HG03442 (cell line): Measurements from ENCODE around the gene NOTUM.

Experiments used
- ATAC-seq: cut with Tn5 transposase; IDR thresholded peaks from one replicate; pipeline ENCODE4 v1.9.1; 2021; ENCODE audit warnings: mild to moderate bottlenecking, moderate library complexity; ENCODE audit not compliant: unreplicated experiment

NOTUM gene

DNA sequence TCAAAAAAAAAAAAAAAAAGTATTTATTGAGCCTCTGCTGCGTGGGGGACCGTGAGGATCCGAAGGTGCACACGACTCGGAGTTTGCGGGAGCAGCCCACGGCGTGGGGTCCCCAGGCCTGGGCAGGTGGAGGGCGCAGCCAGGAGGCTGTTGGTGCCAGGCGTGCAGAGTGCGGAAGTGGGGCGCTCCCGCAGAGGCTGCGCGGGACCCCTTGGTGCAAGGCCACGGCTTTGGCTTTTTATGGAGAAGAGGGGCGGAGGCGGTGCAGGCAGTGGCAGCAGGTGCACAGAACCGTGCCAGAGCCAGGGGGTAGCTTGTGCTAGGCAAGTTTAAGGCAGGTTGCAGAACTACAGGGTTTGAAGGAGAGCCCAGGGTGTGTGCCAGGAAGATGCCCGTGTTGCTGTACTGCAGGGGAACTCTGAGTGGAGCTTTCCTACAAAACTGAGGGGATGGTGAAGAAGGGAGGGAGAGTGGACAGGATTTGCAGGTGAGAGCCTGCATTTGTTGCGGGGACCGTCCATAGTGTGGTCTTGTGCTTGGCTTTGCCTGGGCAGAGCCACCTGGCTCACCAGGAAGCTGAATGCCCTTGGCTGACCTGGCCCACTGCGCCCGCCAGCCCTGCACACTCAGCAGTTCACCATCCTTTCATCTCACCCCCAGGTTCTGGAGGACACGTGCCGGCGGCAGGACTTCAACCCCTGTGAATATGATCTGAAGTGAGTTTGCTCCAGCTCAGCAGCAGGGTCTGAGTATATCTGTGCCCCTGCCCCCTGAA lies 17.7 kb upstream of the NOTUM start:
- no peak for ATAC-seq

DNA sequence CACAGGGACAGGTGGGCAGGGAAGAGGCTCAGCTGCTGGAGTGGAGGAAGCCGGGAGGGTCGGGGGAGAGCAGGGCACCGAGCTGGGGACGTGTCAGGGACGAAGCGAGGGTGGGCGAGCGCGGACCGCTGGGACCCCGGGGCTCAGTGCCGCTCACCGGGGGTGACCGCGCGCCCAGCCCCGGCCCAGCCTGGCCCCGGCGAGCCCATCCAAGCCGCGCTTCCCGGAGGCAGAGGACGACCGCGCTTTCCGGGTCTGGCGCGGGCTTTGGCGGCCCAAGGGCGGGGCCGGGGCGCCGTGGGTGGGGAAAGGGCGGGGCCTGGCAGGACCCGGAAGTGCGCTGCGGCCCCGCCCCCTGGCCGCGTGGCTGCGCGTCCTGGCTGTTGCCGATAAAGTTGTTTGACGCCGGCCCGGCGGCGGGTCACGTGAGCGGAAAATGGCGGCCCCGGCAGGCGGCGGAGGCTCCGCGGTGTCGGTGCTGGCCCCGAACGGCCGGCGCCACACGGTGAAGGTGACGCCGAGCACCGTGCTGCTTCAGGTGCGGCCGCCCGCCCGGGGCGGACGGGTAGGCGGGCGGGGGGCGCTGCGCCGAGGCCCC lies 16.3 kb upstream of the NOTUM start, which contains the start of gene ASPSCR1:
TSS of gene ASPSCR1 (plus strand) at position 419 of the 598 bp plus-strand sequence. CDS start at position 437, 18 bp downstream.
- ATAC-seq: peak; percentile 77

DNA sequence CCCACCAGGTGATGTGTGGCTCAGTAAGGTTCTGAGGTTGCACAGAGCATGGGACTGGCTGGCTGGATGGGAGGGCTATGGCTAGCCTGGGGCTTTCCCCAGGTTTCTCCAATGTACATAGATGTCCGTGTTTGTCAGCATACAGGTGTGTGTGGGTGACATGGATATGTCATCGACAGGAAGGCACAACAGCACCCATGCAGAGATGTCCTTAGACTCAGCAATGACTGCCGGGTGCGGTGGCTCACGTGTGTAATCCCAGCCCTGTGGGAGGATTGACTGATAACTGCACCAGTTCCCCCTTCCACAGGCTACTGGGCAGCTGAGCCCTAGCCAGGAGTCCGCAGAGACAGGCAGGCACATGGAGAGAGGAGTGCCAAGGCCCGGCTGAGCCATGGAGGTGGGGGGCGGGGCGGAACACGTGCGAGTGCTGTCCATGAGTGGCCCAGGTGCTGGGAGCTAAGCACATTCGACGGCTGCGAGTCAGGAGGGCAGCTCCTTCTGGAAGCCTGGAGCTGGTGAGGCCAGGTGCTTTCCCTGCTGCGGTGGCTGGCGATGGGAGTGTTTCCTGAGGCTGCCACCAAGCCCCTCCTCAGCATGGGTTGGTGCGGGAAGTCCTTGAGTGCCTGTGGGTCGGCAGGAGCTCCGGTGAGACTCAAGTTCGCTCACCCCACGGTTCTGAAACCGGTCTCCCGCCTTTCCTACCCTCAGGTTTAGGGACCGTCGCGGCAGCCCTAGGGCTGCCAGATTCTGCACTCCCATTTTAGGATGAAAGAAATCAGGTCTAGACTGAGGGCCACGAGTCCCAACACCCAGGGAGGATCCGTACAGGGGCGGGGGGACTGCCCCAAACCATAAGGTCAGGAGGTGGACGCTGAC lies 15.6 kb upstream of the NOTUM start:
- ATAC-seq: no peak

DNA sequence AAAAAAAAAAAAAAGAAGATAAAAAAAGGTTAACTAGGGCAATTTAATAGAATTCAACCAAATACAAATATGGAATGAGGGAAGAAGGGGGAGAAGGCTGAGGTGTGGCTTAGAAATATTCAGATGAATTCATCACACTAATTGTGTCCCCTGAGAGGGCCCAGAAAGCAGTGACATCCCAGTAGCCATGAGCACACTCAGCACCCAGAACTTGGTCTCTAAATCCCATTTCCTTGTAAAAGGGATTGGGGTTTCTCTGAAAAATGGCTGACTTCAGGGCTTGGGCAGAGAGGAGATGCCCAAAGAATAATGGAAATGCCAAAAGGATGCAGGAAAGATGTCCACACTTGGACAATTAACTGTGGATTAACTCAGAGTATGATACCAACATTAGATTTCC lies 12.4 kb upstream of the NOTUM start:
- no peak for ATAC-seq

DNA sequence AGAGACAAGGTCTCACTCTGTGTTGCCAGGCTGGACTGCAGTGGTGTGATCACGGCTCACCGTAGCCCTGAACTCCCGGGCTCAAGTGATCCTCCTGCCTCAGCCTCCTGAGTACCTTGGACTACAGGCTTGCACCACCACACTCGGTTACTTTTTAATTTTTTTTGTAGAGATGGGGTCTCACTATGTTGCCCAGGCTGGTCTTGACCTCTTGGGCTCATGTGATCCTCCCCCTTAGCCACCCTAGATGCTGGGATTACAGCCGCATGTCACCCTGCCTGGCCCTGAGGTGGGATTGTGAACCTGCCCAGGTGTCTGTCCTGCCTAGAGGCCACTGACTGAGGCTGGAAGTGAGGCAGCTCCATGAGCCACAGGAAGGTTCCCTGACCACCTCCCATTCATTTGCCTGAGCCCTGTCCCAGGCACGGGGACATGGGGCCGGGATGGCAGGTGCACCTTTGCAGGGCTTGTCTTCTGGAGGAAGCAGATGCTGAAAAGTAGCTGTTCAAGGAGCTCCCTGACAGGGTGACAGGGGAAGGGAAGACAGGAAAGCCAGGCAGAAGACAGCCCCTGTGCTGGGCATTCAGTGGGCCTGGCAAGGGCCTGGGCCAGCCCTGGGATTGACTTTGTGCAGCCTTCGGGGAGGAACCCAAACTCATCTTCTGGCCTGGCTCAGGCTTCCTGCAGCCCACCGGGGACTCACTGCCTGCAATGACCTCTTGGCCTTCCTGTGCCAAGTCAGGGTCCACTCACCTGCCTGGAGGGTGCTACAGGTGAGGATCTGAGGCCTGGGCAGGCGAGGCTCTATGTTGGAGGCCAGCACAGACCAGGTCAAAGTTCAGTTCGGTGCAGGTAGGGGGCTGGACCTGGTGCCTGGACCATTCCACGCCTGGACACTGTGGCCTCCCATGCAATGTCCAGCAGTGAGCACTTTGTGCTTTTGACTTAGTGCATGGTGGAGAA lies 8.1 kb upstream of the NOTUM start:
- no peak for ATAC-seq

DNA sequence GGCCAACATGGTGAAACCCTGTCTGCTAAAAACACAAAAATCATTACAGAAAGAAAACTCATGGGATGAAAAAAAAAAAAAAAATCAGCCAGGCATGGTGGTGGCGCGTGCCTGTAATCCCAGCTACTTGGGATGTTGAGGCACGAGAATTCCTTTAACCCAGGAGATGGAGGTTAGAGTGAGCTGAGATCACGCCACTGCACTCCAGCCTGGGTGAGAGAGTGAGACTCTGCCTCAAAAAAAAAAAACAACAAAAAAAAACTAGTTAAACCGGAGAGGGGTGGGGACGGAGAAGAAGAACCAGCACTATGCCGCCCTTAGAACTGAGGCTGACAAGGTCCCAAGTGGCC lies 7.4 kb upstream of the NOTUM start:
- no peak for ATAC-seq

DNA sequence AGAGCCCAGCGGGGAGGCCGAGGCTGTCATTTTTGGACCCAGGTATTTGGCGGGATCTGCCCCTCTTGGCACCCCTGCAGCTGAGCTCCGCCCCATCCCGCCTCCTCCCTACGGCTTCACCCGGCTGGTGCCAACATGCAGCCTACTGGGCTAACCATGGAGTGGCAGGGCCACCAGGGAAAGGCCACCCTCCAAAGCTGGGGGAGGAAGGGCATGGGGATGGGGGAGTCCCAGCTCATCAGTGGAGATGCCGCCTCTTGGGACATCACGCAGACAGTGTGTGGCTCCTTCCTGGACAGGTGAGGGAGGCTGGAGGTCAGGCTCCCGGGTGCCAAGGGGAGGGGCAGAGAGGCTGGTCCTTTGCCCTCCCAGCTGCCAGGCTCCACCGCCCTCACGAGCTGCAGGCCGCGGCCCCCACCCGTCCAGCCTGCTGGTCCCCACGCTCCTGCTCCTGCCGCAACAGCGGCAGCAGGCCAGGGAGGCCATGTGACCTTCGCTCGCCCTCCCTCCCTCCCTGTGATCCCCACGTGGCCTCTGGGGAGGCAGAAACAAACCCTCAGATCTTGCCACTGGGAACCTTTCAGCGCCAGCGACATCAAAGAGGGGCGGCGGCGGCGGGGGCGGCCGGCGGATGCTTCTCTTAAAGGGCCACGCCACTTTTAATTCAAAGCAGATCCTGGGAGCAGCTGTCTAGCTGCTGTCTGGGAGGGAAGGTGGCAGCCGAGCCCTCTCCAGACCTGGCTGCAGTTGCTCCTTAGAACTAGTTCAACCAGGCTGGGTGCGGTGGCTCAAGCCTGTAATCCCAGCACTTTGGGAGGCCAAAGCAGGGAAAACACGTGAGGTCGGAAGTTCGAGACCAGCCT lies 6.8 kb upstream of the NOTUM start:
- ATAC-seq: peak; percentile 58

DNA sequence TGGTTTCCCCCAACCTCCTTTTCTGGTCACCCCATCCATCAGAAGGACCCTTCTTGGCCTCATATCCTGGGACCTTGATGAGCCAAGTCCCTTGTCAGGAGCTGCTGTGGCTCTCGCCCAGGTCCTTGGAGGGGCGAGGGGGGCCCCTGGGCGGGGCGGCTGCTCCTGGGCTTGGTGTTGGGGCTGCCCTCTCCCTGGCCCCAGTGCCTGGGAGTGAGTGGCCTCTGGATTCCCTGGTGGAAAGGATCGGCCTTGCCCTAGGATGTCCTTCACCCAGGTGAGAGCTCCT lies 6.2 kb upstream of the NOTUM start:
- ATAC-seq: no peak

DNA sequence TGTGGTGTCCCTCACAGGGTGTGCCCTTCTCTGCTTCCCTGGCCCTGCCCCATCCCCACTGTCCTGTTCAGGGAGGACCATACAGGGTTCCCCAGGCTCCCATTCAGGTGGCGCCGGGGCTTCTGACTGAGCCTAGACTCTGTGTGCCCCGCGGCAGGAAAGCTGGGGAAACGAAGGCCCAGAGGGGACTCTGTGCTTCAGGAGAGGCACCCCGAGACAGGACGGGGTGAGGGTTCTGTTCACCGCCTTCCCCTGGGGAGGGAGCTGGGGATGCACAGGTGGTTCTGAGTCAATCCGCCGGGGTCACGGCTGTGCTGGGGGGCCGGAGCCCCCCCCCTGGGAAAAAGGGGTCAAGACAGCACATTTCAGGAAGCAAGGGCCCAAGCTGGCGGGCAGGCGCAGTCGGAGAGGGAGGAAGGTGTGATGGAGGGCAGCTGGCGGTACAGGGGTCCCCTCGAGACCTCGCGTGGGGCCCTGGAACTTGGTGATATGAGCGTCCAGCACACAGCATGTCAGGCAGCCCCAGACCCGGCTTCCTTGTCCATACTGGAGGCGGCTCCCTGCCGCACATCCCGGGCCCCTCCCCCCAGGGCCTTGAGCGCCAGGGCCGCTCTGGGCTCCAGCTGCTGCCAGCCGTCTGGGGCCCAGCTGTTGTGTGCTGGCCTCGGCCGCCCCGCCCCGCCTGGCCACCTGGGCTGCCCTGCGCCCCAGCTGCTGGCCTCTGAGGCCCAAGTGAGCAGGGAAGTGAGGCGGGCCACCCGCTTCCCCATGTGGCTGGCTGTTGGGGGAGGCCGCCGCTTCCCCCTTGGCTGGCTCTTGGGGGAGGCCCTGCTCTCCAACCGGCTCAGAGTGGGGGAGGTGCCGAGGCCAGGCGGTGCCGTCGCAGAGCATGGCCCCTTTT lies 5.6 kb upstream of the NOTUM start:
- ATAC-seq: no peak

DNA sequence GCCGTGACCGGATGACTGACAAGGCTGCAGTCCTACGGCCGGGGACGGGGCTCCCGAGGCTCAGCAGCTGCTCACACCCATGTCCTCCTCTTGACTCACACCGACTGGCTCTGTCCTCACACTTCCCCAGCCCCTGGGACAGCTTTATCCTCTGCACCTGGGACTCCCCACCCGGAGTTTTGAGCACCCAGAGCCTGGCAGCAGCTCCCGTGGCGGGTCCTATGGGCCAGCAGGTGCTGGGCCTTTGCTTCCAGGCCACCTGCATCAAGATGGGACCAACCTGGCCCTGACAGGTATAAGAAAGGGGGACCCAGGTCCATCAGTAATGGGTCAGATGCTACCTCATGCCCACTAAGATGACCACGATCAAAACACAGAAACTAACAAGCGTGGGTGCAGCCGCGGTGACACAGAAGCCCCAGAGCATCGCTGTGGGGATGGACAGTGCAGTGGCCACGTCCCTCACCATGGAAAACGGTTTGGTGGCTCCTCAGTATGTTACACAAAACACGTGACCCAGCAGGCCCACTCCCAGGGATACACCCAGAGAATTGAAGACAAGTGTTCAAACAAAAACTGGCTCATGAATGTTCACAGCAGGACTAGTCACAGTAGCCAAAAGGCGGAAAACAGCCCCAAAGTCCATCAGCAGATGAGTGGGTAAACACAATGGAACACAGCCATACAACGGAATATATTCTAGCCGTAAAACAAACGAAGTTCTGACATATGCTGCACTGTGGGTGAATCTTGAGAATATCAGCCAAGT lies 3.3 kb upstream of the NOTUM start:
- ATAC-seq: no peak

DNA sequence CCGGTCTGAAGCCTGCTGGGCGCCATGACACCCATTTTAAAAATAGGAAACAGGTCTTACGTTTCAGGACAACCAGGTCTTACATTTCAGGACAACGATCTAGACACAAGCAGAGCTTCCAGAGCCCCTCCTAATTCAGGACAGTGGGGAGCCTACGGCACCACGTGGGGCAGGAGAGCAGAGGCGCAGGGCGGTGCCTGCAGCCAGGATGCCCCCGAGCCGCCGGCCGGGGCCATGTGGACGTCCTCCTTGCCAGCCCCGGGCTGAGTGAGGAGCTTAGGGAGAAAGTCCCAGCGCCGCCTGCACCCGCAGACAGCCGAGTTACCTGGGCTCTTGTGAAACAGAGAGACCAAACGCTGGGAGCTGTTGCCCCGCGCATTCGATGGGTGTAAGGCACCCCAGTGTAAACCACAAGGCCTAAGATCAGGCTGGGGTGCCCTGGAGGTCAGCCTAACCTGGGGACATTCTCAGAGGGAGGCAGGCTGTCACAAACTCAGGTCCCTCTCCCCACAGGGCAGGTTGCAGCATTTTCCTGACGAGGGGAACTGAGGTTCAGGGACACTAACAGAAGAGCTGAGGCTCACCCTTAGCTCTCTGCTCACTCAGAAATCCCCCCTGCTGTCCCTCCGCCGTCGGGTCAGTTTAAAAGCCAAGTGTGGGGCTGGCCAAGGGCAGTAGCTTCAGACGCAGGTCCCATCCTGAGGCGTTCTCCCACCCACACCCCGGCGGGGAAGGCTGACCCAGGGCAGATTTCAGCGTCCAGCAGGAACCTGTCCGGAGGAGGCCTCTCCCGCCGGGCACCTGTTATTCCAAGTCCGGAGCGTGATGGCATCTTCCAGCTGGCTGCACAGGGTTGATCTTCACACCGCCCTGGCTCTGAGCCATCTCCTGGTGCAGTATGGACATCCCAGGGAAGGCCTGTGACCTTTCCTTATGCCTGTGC lies 1.8 kb upstream of the NOTUM start:
- no peak for ATAC-seq

DNA sequence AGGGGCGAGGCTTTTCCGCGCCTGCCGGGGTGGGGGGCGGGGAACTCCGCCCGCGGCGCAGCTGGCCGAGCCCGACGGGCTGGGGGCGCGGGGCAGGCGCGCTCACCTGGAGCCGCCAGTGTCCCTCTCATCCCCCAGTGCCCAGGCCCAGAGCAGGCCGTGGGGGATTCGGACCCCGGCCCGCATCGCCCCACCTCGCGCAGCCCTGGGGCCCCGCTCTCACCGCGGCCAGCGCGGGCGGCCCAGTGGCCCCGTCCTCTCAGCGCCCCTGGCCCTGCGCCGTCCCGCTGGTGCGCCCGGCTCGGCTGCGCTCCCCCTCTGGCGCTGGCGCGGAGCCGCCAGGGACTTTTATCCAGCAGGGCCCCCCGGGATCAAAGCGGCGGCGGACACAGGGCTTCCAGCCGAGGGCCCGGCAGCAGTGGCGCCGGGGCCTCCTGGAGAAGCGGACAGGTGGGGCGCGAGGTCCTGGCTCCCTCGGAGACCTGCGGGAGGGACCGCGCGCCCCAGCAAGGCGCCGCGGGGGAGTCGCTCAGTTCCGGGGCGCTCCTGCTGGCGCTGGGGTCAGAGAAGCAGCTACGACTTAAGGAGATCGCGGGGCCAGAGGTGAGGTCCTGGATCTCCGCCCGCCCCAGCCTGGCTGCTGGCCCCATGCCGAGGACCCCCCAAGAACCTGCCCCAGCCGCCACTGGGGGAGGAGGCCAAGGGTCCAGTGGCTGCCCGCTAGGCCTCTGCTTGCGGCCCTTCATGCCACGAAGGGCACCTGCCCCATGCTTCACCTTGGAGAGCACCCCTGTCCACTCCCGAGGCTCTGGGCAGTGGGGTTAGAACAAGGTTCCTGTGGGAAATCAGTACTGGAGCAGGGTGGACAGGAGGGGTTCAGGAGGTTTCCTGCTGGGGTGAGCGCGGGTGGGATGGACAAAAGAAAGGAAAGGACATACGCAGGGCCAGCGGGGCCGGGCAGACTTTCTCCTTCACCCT lies 823 bp upstream of the NOTUM start:
- no peak for ATAC-seq

DNA sequence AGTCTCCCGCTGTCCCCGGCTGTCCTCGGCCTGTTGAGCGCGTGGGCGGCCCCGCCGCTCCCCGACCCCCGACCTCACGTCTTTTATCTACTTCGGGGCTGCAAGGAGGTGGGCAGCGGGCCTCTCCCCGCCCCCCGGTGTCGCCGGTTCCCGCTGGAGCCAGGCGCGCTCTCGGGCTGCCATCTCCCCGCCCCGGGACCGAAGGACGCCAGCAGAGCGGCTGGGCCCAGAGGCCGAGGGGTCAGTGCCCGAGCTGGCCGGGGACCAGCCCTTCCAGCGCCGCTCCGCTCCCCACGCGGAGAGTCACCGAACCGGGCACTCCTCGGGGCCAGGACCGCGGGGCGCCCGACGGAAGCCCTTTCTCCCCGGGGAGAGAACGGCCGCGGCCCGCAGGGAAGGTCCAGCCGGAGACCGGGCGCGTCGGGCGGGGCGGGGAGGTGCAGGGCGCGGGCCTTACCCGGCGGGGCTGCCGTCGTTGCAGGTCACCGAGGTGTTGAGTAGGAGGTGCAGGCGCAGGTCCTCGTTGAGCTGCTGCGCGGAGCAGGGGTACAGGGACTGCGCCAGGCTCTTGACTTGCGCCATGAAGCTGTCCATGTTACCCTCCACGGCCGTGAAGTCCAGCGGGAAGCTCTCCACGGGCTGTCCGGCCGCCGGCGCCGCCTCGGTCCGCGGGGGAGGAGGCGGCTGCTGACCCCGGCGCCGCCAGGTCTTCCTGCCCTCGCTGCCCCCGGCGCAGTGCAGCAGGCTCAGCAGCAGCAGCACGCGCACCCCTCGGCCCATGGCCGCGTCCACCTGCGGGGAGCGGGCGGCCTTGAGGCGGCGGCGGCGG lies 643 bp downstream of the NOTUM start:
- ATAC-seq: peak; percentile 8

DNA sequence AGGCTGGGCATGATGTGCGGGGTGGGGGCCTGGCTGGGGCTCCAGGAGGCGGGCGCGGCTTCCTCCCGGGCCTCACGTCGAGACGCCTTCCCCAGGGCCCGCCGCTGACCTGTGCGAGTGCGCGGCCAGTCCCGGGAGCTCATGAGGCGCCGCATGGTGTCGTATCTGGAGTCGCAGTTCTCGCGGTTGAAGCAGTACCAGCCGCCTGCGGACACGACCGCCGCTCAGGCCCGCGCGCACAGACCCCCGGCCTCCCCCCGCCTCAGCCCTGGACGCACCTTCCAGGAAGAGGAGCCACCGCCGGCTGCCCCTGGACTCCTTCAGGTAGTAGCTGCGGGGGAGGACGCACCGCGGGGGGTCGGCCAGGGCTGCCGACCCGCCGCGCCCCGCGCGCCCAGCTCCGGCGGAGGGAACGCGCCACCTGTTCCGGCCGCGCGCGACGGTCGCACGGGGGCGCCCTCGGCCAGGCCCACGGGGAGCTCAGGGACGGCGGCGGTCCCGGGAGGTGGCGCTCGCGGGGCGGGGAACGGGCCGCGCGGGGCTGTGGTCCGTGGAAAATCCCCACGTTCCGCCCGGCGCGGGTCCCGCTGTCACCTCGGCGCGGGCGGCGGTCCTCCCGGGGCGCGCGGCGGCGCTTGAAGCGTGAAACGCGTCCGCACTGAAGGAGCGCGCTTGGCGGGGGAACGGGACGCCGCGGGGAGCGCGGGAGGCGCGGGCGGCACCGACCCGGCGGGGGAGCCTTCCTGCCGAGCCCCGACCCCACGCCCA lies 1.4 kb downstream of the NOTUM start:
- ATAC-seq: peak; percentile 64
